ENCODE data around the gene SUGP2.
"Not testable (repeated sequence)": the region's sequence is repeated elsewhere in the genome, so short reads cannot be mapped to it uniquely, and the experiment has no call there.

The SUGP2 gene

GRCh38 chr19:18960370-18960769 is 72.9 kb downstream of the SUGP2 start:
- intact Hi-C loops (cut with DNase I; ENCODE audit: low total_unique reads) = no loop called here
- Histone ChIP-seq H3K27me3 (peaks cover 0 to 30% of the 10 kb centered on the region in 2 donors), H3K4me3 (no peak overlapping the region), H3K9me3 (no peaks in the 10 kb centered on the region), H3K27ac (no peak overlapping the region), H3K4me1 (no peaks in the 10 kb centered on the region), H3K36me3 (no peaks in the 10 kb centered on the region)
- no peak for DNase-seq
- TF ChIP-seq CTCF (IDR thresholded peaks at IDR 0.05) = no peak

GRCh38 chr19:18955042-18955441 is 78.3 kb downstream of the SUGP2 start:
- Histone ChIP-seq H3K4me1 (no peaks in the 10 kb centered on the region), H3K9me3 (no peaks in the 10 kb centered on the region), H3K36me3 (no peaks in the 10 kb centered on the region), H3K27ac (no peak overlapping the region), H3K27me3 (peaks cover 0 to 8% of the 10 kb centered on the region in 2 donors), H3K4me3 (no peak overlapping the region)
- intact Hi-C loops (cut with DNase I; ENCODE audit: low total_unique reads) = no loop called here
- no peak for TF ChIP-seq CTCF (IDR thresholded peaks at IDR 0.05)
- DNase-seq = no peak

GRCh38 chr19:18954094-18954493 is 79.2 kb downstream of the SUGP2 start:
- H3K27ac ChIP-seq = no peak overlapping the region
- no peak for DNase-seq
- H3K36me3 ChIP-seq = no peaks in the 10 kb centered on the region
- intact Hi-C loops (cut with DNase I; ENCODE audit: low total_unique reads) = no loop called here
- no peaks in the 10 kb centered on the region for H3K9me3 ChIP-seq
- peaks cover 0 to 9% of the 10 kb centered on the region in 2 donors for H3K27me3 ChIP-seq
- no peak for TF ChIP-seq CTCF (IDR thresholded peaks at IDR 0.05)
- no peak overlapping the region for H3K4me3 ChIP-seq
- no peaks in the 10 kb centered on the region for H3K4me1 ChIP-seq

GRCh38 chr19:18952364-18953003 is 80.8 kb downstream of the SUGP2 start:
- peaks cover 0 to 11% of the 10 kb centered on the region in 2 donors for H3K27me3 ChIP-seq
- H3K4me1 ChIP-seq; H3K27ac ChIP-seq; H3K4me3 ChIP-seq; H3K36me3 ChIP-seq; DNase-seq; H3K9me3 ChIP-seq; intact Hi-C loops (cut with DNase I; ENCODE audit: low total_unique reads): not testable (repeated sequence)

GRCh38 chr19:18951721-18952281 is 81.5 kb downstream of the SUGP2 start:
- no peak overlapping the region for H3K27ac ChIP-seq
- H3K36me3 ChIP-seq = no peaks in the 10 kb centered on the region
- no peak for TF ChIP-seq CTCF (IDR thresholded peaks at IDR 0.05)
- intact Hi-C loops (cut with DNase I; ENCODE audit: low total_unique reads) = no loop called here
- no peaks in the 10 kb centered on the region for H3K4me1 ChIP-seq
- H3K27me3 ChIP-seq = peaks cover 0 to 11% of the 10 kb centered on the region in 2 donors
- DNase-seq = no peak
- no peak overlapping the region for H3K4me3 ChIP-seq
- H3K9me3 ChIP-seq = no peaks in the 10 kb centered on the region

GRCh38 chr19:18949858-18950257 is 83.5 kb downstream of the SUGP2 start:
- intact Hi-C loops (cut with DNase I; ENCODE audit: low total_unique reads) = loop anchor here (10.0 kb wide), 1 partner anchor 1715 kb away; the partner anchor contains the start of gene ZNF626
- Histone ChIP-seq H3K36me3 (no peaks in the 10 kb centered on the region), H3K4me3 (no peak overlapping the region)

More at GRCh38 chr19:18949858-18950257, 83.5 kb downstream of the SUGP2 start:
- no peak for TF ChIP-seq CTCF (IDR thresholded peaks at IDR 0.05)
- Histone ChIP-seq H3K4me1 (no peaks in the 10 kb centered on the region), H3K27ac (no peak overlapping the region), H3K9me3 (no peaks in the 10 kb centered on the region), H3K27me3 (peaks cover 0 to 11% of the 10 kb centered on the region in 2 donors)
- DNase-seq = no peak

Data from tibial artery (tissue), 4 donors.